Measurements from ENCODE around the gene FAM107A.

The FAM107A gene

DNA sequence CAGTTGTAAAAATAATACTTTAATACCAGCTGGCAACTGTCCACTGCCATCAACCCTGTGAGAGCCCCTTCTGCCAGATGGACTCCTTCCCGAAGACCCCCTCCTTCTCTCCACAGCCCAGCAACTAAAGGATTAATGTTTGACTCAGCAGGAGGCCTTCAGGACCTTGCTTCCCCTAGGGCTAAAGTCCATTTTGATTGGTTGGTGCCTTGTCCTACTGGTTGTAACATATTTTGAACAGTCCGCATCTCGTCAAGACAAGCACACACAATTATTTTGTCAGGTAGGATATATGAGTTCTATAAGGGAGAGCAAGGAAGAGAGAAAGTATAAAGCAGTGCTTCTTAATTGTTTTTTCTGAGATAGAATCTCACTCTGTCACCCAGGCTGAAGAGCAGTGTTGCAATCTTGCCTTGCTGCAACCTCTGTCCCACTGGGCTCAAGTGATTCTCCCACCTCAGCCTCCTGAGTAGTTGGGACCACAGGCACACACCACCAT is 58.9 kb downstream of the FAM107A start:
- DNase-seq (ENCODE audit: low read depth): no peak

DNA sequence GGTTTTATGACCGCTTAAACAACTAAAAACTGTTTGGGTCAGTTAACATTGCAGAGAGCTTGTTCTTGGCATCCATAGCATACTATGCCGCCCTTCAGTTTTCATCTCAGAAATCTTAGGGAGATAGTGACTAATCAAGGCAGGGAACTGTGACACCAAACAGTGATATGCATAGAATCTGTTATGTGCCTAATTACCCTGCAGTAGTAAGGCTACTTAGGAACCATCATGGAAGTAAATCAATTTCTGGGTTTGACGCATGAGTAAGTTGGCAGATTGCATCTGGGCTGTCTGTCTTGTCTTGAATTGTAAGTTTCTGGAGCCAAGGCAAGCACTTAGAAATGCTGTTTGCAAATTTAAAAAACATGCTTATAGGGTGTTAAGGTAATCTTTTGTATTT is 62.8 kb downstream of the FAM107A start:
- DNase-seq (ENCODE audit: low read depth): no peak
